NCI-H1694 (cell line): ENCODE data around the gene ASGR2.
"Not testable (repeated sequence)": the region's sequence is repeated elsewhere in the genome, so short reads cannot be mapped to it uniquely, and the experiment has no call there.

Experiments used
- DNase-seq: peaks from one replicate; lab custom pipeline; 2025; lab: John Stamatoyannopoulos, UW

Gene ASGR2

DNA sequence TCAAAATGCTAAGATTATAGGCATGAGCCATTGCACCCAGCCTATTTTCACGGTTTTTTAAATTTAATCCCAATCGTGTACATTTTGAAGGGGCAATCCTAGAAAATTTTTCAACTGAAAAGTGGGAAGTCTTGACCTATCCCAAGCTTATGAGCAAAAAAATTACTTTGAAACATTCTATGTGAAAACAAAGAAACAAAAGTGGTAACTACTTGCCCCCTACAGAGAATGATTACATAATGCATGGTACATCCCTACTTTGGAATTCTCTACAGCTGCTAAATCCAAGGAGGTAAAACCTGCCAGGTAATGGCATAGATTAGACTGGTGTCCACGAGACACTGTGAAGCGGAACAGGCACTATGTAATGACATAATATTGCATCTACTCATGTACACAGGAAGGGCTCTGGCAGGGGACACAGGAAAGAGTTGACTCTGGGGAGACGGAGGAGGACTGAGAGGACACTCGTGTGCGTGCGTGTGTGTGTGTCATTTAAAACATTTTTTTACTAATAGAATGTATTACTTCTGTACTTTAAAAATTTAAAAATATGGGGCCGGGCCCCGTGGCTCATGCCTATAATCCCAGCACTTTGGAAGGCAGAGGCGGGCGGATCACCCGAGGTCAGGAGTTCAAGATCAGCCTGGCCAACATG is 15.7 kb downstream of the ASGR2 start:
- DNase-seq = no peak

DNA sequence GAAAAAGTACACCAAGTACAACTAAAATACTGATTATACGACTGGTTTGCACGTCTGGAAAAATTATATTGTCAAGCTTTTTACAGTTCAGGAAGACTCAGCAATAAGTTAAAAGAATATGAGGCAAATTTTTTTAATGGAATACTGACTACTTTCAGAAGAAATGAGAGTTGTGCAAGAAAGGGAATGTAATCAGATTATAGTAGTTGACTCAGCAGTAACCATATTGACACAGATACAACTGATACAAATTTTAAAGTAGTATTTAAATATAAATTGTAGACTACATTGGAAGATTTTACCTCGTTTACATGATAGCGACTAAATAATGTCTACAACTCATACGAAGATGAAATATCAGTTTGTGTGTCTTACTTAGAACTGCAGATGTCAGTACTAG is 16.7 kb downstream of the ASGR2 start:
- DNase-seq = no peak

GRCh38 chr17:7095625-7096024 is 19.0 kb downstream of the ASGR2 start:
- DNase-seq = no peak

- no peak for DNase-seq
Measured at GRCh38 chr17:7094652-7095019, 20.0 kb downstream of the ASGR2 start.

- DNase-seq = not testable (repeated sequence)
Measured at GRCh38 chr17:7091311-7092005, 23.2 kb downstream of the ASGR2 start.

DNA sequence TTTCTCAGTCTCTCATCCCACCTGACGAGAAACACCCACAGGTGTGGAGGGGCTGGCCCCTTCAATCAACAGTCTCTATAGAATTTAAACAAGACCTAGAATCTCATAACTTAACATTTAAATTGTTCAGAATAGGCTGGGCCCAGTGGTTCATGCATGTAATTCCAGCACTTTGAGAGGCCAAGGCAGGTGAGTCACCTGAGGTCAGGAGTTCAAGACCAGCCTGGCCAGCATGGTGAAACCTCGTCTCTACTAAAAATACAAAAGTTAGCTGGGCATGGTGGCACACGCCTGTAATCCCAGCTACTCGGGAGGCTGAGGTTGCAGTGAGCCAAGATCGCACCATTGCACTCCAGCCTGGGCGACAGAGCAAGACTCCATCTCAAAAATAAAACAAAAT is 25.1 kb downstream of the ASGR2 start:
- DNase-seq = not testable (repeated sequence)

- DNase-seq = not testable (repeated sequence)
Measured at GRCh38 chr17:7088442-7088841, 26.2 kb downstream of the ASGR2 start.

DNA sequence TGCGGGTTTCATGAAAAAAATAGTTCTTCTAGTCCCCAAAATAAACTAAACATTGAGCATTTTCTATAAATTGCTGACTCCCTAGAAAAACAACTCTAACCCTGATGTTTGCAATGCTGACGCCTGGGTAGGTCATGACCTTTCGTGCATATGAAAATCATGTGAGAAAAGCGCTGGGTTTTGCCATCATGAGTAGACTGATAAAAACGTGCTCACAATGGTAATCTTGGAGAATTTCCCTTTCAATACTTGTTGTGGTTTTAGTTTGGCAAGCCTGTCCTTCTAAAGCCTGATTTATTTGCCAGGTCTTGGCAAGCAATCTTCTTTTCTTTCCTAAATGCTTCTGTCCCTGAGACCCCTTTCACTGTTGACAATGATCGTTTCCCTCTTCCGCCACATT is 30.5 kb downstream of the ASGR2 start:
- DNase-seq = no peak

DNA sequence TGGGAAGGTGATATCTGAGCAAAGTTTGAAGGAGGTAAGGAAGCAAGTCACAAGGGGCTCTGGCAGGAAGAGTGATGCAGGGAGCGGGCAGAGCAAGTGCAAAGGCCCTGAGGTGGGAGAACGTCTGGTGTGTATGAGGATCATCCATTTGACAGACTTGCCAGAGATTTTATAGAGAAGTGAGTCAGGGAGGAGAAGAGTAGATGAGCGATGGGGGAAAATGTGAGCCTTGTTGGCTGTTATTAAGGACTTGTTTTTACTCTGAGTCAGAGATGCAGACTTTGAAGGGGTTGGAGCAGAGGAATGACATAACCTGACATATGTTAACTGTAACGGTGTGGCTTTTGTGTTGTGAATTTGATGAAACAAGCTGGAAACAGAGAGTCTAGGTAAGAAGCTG is 31.0 kb downstream of the ASGR2 start:
- no peak for DNase-seq

DNA sequence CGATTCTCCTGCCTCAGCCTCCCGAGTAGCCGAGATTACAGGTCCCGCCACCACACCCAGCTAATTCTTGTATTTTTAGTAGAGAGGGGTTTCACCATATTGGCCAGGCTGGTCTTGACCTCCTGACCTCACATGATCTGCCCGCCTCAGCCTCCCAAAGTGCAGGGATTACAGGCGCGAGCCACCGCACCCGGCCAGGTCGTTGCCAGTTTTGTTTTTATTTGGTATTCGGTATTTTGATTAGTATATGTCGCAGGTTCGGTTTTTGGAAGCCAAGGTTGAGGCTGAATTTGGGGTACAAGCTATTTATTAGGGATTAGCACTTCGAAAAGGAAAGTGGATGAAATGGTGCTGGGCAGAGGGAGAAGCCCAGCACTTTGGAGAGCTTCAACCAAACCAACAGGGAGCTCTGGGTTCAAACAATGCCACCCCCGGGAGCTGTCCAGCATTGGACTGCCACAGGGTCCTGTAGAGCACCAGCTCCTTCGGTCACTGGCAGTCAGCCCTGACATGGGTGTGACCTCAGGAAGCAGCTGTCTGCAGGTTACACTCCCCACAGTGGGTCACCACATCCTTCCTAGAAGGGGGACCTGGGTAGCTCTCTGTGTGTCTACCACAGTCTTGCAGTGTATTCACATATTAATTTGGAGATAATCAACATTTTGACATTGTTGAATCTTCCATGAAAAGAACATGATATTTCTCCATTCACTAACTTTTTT is 33.1 kb downstream of the ASGR2 start:
- DNase-seq = no peak

DNA sequence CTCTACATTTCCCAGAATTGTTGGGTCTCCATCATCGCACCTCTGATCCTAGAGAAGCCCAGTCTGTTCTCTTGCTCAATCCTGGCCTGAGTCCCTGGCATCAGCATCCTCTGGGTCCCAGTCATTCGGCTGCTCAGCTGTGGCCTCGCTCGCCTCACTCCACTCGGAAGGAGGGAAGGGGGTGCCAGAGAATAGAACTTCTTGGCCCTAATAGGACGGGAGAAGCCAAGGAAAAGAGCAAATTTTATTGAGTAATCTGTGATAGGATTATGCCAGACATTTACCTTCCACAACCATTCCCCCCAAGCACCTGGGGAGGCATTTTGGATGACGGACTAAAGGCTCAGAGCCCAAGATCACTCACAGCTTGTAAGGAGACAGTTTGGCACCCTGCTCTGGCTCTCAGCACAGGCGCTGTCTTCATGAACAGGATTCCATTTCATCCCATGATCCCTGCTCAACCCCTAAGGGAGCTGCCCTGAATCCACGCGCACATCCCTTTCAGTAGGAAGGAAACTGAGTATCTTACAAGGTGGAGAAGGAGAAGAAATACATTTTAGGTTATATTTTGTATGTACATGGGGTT is 34.1 kb downstream of the ASGR2 start:
- no peak for DNase-seq

- no peak for DNase-seq
Measured at GRCh38 chr17:7079581-7080455, 34.8 kb downstream of the ASGR2 start, which contains the start of gene CLEC10A. CLEC10A (minus strand) TSS chr17:7080251; CDS start chr17:7078812, 1,439 bp downstream.

DNA sequence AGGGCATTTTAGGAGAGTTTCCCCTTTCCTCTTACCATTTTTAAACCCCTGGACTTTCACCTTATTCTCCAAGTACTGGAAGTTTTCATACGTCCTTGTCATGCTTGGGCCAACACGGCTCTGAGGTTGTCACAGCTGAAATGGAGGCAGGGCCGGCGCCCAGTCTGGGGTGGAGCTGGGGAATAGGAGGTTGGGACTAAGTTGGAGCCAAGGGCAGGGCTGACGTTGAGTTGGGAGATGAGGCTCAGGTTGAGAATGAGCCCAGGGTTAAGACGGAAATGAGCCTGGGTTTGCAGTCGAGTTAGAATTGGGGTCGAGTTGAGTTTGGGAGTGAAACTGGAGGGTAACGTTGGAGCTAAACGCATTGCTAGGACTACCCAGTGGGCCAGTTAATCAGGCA is 35.9 kb downstream of the ASGR2 start:
- no peak for DNase-seq

GRCh38 chr17:7077911-7078546 is 36.6 kb downstream of the ASGR2 start:
- DNase-seq = no peak

DNA sequence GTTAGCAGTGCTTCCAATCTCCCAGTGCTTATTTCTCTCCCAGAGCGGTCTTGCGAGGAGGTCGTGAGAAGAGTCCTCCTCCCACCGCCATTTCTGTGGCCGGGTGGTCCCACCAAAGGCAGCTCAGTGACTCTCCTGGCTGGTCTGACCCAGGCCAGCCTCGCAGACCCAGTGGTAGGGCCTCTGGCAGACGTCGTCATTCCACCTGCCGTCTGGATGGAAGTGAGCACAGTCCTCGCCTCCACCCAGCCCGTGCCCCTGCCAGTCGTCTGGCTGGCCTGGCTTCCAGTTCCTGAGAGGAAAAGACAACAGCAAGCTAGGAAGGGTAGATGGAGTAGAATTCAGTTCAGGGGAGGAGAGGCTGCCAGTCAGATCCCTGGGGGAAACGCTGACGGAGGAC is 39.7 kb downstream of the ASGR2 start:
- no peak for DNase-seq

GRCh38 chr17:7072406-7072805 is 42.2 kb downstream of the ASGR2 start:
- no peak for DNase-seq

DNA sequence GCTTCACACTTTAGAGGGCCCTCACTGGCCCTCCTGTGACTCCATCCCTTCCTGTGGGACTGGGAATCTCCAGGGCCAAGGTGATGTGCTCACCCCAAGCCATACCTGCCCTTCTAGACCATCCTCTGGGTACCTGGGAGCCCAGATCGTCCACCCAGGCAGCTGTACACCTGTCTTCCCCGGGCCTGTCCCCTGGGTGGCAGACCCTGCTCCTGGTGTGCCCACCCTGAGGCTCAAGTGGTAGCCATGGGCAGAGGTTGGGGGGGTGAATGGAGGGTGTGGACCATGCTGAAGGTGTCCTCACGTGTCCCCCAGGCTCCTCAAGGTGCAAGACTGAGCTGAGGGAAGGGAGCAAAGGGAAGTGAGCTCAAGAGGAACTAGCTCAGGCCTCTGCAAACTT is 43.9 kb downstream of the ASGR2 start:
- no peak for DNase-seq

GRCh38 chr17:7068268-7068667 is 46.4 kb downstream of the ASGR2 start:
- no peak for DNase-seq

- DNase-seq = no peak
Measured at GRCh38 chr17:7067198-7067597, 47.4 kb downstream of the ASGR2 start.

DNA sequence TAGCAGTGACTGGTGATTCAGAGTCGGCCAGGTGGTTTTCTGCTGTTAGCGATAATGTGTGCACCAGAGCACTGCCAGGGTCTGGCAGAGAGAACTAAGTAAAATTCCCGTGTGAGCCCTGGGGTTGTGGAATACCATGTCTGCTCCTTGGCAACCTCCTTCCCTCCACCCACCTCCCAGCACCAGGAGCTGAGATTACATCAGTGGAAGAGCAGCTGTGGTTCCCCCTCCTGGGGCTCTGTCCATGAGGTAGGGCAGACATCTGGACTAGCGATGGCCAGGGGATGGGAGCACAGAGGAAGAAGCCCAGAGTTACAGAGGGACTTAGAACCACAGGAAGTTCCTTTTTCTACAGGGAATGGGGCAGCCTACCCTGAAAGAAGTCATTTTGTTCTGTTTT is 50.4 kb downstream of the ASGR2 start:
- DNase-seq = peak; percentile 4

GRCh38 chr17:7063518-7064094 is 51.0 kb downstream of the ASGR2 start:
- DNase-seq = no peak
